ENCODE results near the gene ZNF778. TPM values are rescaled to one million over a fixed set of nuclear protein-coding genes. Genes with fewer than 3 reads are reported as not detected.
A peak's percentile ranks its signal among the peaks of the same experiment; 100 is the strongest.
"Not testable (repeated sequence)": the region's sequence is repeated elsewhere in the genome, so short reads cannot be mapped to it uniquely, and the experiment has no call there.

The ZNF778 gene
- total RNA-seq, 1 donor from 2014 or later, result 11.4 TPM

- Mint-ChIP-seq H3K27ac (no peak overlapping the region), H3K27me3 (no peaks in the 10 kb centered on the region), H3K9me3 (no peaks in the 10 kb centered on the region), H3K4me3 (no peak overlapping the region), H3K4me1 (peaks cover 31% of the 10 kb centered on the region), H3K36me3 (ENCODE audit: low read depth) (peaks cover 3% of the 10 kb centered on the region)
- no peak for TF ChIP-seq CTCF (IDR thresholded peaks at IDR 0.05)
- CTCF ChIA-PET, result no interaction called here
- intact Hi-C loops (cut with micrococcal nuclease), result loop anchor here (5.0 to 10.0 kb wide), 2 partner anchors 479 to 1289 kb away; partner anchors contain the start of genes BANP, VPS9D1 and ZNF276
- ATAC-seq (ENCODE audit: low read depth), result no peak
- POLR2A ChIA-PET, result interaction anchor here (0.6 kb wide), 1 partner anchor 97 kb away, joined by 4 read pairs; no protein-coding TSS in a partner anchor
- no peak for DNase-seq
Measured at GRCh38 chr16:89243664-89244063, 26.2 kb downstream of the ZNF778 start.

GRCh38 chr16:89244264-89244663, 26.8 kb downstream of the ZNF778 start:
- H3K27me3 Mint-ChIP-seq; H3K4me3 Mint-ChIP-seq; H3K27ac Mint-ChIP-seq; CTCF ChIA-PET; ATAC-seq (ENCODE audit: low read depth); H3K9me3 Mint-ChIP-seq; DNase-seq; H3K36me3 Mint-ChIP-seq (ENCODE audit: low read depth); POLR2A ChIA-PET: not testable (repeated sequence)
- intact Hi-C loops (cut with micrococcal nuclease), result loop anchor here (5.0 to 10.0 kb wide), 2 partner anchors 478 to 1289 kb away; partner anchors contain the start of genes BANP, VPS9D1 and ZNF276
- H3K4me1 Mint-ChIP-seq, result peaks cover 31% of the 10 kb centered on the region

- Mint-ChIP-seq H3K4me1 (peaks cover 30% of the 10 kb centered on the region), H3K4me3 (no peak overlapping the region), H3K27me3 (no peaks in the 10 kb centered on the region), H3K9me3 (peaks cover under 1% of the 10 kb centered on the region), H3K36me3 (ENCODE audit: low read depth) (peaks cover 3% of the 10 kb centered on the region), H3K27ac (no peak overlapping the region)
- CTCF ChIA-PET, result no interaction called here
- no peak for TF ChIP-seq CTCF (IDR thresholded peaks at IDR 0.05)
- no peak for ATAC-seq (ENCODE audit: low read depth)
- no peak for DNase-seq
- POLR2A ChIA-PET, result no interaction called here
- intact Hi-C loops (cut with micrococcal nuclease), result loop anchor here (5.0 to 10.0 kb wide), 2 partner anchors 478 to 1290 kb away; partner anchors contain the start of genes BANP, VPS9D1 and ZNF276
Measured at GRCh38 chr16:89244754-89245153, 27.3 kb downstream of the ZNF778 start.

GRCh38 chr16:89246383-89246902, 28.9 kb downstream of the ZNF778 start:
- Mint-ChIP-seq H3K9me3 (peaks cover 9% of the 10 kb centered on the region), H3K36me3 (ENCODE audit: low read depth) (no peaks in the 10 kb centered on the region), H3K4me3 (peak overlapping the region; percentile 56), H3K27ac (no peak overlapping the region), H3K27me3 (no peaks in the 10 kb centered on the region), H3K4me1 (peaks cover 17% of the 10 kb centered on the region)
- intact Hi-C loops (cut with micrococcal nuclease), result loop anchor here (10.0 kb wide), 1 partner anchor 1292 kb away; the partner anchor contains the start of gene BANP
- ChIA-PET POLR2A (interaction anchor here (0.6 to 2.1 kb wide), 3 partner anchors 29 to 1296 kb away, joined by 3 to 9 read pairs (median 5); partner anchors contain the start of gene ZNF778), CTCF (no interaction called here)
- no peak for DNase-seq
- no peak for TF ChIP-seq CTCF (IDR thresholded peaks at IDR 0.05)
- no peak for ATAC-seq (ENCODE audit: low read depth)

GRCh38 chr16:89246903-89247733, 29.6 kb downstream of the ZNF778 start:
- Mint-ChIP-seq H3K36me3 (ENCODE audit: low read depth) (no peaks in the 10 kb centered on the region), H3K4me1 (peaks cover 13% of the 10 kb centered on the region), H3K4me3 (peak overlapping the region; percentile 72), H3K27ac (no peak overlapping the region), H3K27me3 (no peaks in the 10 kb centered on the region), H3K9me3 (peaks cover 9% of the 10 kb centered on the region)
- CTCF ChIA-PET, result no interaction called here
- peak; percentile 97 for ATAC-seq (ENCODE audit: low read depth)
- DNase-seq, result peak; percentile 92
- no peak for TF ChIP-seq CTCF (IDR thresholded peaks at IDR 0.05)
- intact Hi-C loops (cut with micrococcal nuclease), result loop anchor here (1.0 to 10.0 kb wide), 4 partner anchors 243 to 1292 kb away; partner anchors contain the start of genes ANKRD11, BANP, SPG7 and TRAPPC2L
- POLR2A ChIA-PET, result interaction anchor here (0.5 to 2.1 kb wide), 8 partner anchors 29 to 1296 kb away, joined by 3 to 9 read pairs (median 5); partner anchors contain the start of genes CHMP1A, TCF25 and ZNF778

GRCh38 chr16:89247734-89248075, 30.2 kb downstream of the ZNF778 start:
- peak overlapping the region; percentile 72 for H3K4me3 Mint-ChIP-seq
- H3K4me1 Mint-ChIP-seq, result peaks cover 11% of the 10 kb centered on the region
- intact Hi-C loops (cut with micrococcal nuclease), result loop anchor here (1.0 to 10.0 kb wide), 4 partner anchors 243 to 1293 kb away; partner anchors contain the start of genes ANKRD11, BANP, SPG7 and TRAPPC2L
- H3K27ac Mint-ChIP-seq; H3K36me3 Mint-ChIP-seq (ENCODE audit: low read depth); H3K9me3 Mint-ChIP-seq; CTCF ChIA-PET; H3K27me3 Mint-ChIP-seq; DNase-seq: not testable (repeated sequence)
- POLR2A ChIA-PET, result interaction anchor here (0.5 to 2.1 kb wide), 7 partner anchors 30 to 626 kb away, joined by 3 to 9 read pairs (median 5); partner anchors contain the start of genes CHMP1A, TCF25 and ZNF778
- ATAC-seq (ENCODE audit: low read depth), result peak; percentile 42

Data from activated B cell treated with CpG ODN at 0.5 μM for 24 hours (primary cell).